ENCODE results near the gene QARS1. TPM values are rescaled to one million over a fixed set of nuclear protein-coding genes. Genes with fewer than 3 reads are reported as not detected.
A peak's percentile ranks its signal among the peaks of the same experiment; 100 is the strongest.

Gene QARS1
- total RNA-seq, 4 donors from 2014 or later: 297 to 451 (median 380) TPM

DNA sequence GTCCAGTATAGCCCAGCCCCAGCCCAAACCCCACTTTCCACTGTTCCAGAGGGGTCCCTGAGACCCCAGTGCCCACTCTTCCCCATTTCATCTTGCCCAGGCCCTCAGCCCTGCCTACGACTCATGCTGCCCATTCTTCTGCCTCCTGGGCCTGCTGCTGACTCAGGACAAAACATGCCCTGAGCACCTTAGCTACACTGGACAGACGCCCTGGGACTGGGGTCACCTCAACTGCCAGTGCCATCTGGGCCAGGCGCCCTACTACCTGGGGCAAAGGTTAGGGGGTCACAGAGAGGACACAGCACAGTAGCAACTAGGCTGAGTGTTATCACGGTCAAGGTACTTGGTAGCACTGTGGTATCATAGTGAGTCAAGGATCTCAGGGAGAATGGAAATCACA lies 30.9 kb upstream of the QARS1 start:
- Histone ChIP-seq H3K27ac (no peak overlapping the region), H3K27me3 (no peaks in the 10 kb centered on the region), H3K9me3 (no peaks in the 10 kb centered on the region), H3K36me3 (no peaks in the 10 kb centered on the region), H3K4me1 (peaks cover 39% of the 10 kb centered on the region), H3K4me3 (no peak overlapping the region)
- 78% methylated on average over 3 of the region's 4 CpGs for WGBS
- DNase-seq (ENCODE audit: low spot score in 2 of 2): no peak
- TF ChIP-seq, protein P1, sequence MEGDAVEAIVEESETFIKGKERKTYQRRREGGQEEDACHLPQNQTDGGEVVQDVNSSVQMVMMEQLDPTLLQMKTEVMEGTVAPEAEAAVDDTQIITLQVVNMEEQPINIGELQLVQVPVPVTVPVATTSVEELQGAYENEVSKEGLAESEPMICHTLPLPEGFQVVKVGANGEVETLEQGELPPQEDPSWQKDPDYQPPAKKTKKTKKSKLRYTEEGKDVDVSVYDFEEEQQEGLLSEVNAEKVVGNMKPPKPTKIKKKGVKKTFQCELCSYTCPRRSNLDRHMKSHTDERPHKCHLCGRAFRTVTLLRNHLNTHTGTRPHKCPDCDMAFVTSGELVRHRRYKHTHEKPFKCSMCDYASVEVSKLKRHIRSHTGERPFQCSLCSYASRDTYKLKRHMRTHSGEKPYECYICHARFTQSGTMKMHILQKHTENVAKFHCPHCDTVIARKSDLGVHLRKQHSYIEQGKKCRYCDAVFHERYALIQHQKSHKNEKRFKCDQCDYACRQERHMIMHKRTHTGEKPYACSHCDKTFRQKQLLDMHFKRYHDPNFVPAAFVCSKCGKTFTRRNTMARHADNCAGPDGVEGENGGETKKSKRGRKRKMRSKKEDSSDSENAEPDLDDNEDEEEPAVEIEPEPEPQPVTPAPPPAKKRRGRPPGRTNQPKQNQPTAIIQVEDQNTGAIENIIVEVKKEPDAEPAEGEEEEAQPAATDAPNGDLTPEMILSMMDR (IDR thresholded peaks at IDR 0.05): no peak
- TF ChIP-seq EP300 (IDR thresholded peaks at IDR 0.05) (no peak), POLR2A (IDR thresholded peaks at IDR 0.05) (no peak), POLR2AphosphoS5 (IDR thresholded peaks at IDR 0.05) (no peak)

DNA sequence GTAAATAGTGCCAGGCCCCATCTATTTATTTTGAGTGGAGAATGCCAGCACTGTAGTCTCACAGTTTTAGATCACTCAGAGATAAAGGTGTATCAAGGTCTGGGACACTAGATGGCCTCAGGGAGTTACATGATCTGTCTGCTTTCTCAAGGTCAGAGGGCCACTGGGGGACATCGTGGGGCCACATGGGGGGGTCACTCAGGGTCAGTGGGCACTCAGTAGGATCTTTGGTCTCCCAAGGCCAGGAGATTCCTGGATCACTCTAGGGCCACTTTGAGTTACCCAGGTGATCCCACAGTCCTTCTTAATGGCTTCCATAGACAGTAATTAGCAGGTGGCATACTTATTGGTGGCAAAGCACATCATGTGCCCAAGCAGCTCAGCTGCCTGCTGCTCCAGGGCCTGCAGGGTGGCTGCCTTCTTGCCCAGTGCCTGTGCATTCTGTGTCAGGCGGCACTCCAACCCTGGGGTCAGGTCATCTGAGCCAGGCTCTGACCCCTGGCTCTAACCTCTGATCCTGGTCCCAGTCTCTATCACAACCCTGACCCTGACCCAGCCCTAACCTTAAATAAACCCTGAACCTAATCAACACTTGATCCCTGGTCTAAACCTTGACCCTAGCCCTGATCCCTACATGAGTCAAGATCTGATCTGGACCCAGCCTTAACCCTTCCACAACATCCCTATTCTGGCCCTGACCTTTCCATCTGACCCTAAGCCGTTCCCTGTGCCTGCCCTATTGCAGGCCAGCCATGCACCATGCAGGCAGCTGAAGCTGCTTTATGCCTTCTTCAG lies 30.1 kb upstream of the QARS1 start:
- no peak overlapping the region for H3K4me3 ChIP-seq
- 67% methylated on average over 3 of the region's 3 CpGs for WGBS

DNA sequence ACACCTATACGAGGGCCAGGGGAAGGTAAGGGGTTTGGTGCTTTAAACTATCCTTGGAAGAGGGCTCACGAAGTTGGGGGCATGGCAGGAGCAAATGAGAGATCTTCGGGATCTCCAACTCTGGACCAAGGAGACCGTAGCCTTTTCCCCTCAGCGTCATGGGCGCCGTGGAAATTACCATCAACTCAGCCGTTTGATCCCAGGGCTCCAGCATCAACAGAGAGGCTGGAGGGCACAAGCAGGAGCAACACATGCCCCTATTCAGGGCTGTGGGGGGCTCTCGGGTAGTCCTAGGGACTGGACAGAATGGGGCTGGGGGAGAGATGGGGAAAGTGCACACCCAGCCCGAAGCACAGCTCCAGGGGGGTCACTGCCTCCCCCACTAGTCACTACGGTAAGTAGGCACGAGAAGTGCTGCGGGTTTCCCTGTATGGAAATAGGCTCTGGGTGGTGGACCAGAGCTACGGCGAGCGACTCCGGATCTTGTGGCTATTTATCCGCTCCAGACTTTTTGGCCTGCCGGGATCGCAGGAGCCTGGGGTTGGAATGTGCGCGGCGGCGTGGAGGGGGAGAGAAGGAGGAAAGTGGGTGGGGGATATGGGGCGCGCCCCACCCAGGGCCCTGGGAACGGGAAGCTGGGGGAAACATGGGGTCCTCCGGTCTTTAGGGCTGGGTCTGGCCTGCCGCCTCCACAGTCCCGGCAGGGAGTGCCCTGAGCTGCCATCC lies 28.8 kb upstream of the QARS1 start:
- peak in 1 of 3 donors; percentile 16 for TF ChIP-seq POLR2AphosphoS5 (IDR thresholded peaks at IDR 0.05)
- no peak for TF ChIP-seq POLR2A (IDR thresholded peaks at IDR 0.05)
- TF ChIP-seq, protein P1 (IDR thresholded peaks at IDR 0.05): no peak
- no peak for TF ChIP-seq EP300 (IDR thresholded peaks at IDR 0.05)
- Histone ChIP-seq H3K27me3 (no peaks in the 10 kb centered on the region), H3K9me3 (no peaks in the 10 kb centered on the region), H3K36me3 (peaks cover 10% of the 10 kb centered on the region), H3K4me1 (peaks cover 44% of the 10 kb centered on the region), H3K27ac (peak overlapping the region; percentile 87), H3K4me3 (peak overlapping the region; percentile 73)
- peak; percentile 91 to 96 for DNase-seq (ENCODE audit: low spot score in 2 of 2)
- WGBS: 7% methylated on average over 24 of the region's 30 CpGs

More for the DNA sequence above, 30.1 kb upstream of the QARS1 start:
- H3K36me3 ChIP-seq: no peaks in the 10 kb centered on the region
- no peaks in the 10 kb centered on the region for H3K27me3 ChIP-seq
- H3K9me3 ChIP-seq: no peaks in the 10 kb centered on the region
- DNase-seq (ENCODE audit: low spot score in 2 of 2): no peak
- H3K4me1 ChIP-seq: peaks cover 44% of the 10 kb centered on the region
- TF ChIP-seq POLR2AphosphoS5 (IDR thresholded peaks at IDR 0.05): no peak
- no peak for TF ChIP-seq EP300 (IDR thresholded peaks at IDR 0.05)
- TF ChIP-seq, protein P1 (IDR thresholded peaks at IDR 0.05): no peak
- no peak for TF ChIP-seq POLR2A (IDR thresholded peaks at IDR 0.05)
- no peak overlapping the region for H3K27ac ChIP-seq

DNA sequence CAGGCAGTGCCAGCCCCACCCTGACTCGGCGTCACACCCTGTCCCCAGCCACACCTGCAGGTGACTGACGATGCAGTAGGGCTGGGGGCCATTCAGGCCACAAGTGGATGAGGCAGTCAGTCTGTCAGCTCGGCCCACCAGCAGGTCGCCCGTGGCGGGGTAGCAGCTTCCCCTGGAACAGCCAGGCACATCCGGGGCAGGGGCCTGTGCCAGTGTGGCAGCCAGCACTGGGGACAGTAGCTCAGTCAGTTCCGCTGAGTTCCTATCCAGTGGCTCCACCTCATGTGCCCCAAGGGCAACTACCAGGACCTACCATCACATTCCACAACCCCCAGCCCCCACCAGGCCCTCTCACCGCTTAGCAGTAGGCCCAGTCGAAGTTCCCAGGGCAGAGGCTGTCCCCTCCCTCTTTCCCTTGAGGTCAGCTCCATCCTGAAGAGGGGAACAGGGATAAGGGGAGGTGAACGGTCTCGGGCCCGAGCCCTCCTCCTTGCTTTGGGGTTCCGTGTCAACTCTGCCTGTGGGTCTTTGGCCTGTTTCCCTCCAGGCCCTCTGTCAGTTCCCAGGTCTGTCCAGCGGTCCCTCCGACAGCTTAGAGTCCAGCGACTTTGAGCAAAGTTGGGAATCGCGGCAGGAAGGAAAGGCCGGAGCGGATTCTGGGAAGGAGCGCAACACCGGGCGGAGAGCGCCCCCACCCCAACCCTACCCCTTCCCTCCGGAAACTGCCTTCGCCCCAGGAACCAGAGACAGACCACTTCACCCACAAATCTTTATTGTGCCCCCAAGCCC lies 28.1 kb upstream of the QARS1 start, which contains the start of gene LAMB2:
LAMB2 (minus strand) TSS at position 614 of the 789 bp plus-strand sequence; CDS start at position 431, 183 bp downstream.
- TF ChIP-seq POLR2AphosphoS5 (IDR thresholded peaks at IDR 0.05) (peak in 1 of 3 donors; percentile 23), POLR2A (IDR thresholded peaks at IDR 0.05) (peak in 1 of 2 donors; percentile 26), EP300 (IDR thresholded peaks at IDR 0.05) (no peak)
- TF ChIP-seq, protein P1 (IDR thresholded peaks at IDR 0.05): no peak
- 15% methylated on average over 26 of the region's 28 CpGs for WGBS
- Histone ChIP-seq H3K27me3 (no peaks in the 10 kb centered on the region), H3K27ac (peak within 1 kb of the TSS; percentile 87), H3K4me1 (peaks cover 44% of the 10 kb centered on the region), H3K9me3 (no peaks in the 10 kb centered on the region), H3K4me3 (peak within 1 kb of the TSS; percentile 73), H3K36me3 (peaks cover 13% of the 10 kb centered on the region)
- peak; percentile 84 to 88 for DNase-seq (ENCODE audit: low spot score in 2 of 2)

Measured in suprapubic skin (tissue), 4 donors.